ENCODE data around the gene PPAT.

DNA sequence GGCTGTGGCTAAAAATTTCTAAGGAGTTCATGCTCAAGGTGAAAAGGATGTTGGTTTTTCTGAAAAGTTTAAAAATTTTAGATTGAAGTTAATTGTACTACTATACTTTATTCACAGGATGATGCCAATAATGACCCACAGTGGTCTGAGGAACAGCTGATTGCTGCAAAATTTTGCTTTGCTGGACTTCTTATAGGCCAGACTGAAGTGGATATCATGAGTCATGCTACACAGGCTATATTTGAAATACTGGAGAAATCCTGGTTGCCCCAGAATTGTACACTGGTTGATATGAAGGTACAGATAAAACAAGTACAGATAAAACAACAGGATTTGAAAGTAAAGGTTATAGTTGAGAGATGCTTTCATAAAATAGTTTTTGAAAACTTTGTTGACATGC is 12.9 kb upstream of the PPAT start:
- TF ChIP-seq, protein P1, sequence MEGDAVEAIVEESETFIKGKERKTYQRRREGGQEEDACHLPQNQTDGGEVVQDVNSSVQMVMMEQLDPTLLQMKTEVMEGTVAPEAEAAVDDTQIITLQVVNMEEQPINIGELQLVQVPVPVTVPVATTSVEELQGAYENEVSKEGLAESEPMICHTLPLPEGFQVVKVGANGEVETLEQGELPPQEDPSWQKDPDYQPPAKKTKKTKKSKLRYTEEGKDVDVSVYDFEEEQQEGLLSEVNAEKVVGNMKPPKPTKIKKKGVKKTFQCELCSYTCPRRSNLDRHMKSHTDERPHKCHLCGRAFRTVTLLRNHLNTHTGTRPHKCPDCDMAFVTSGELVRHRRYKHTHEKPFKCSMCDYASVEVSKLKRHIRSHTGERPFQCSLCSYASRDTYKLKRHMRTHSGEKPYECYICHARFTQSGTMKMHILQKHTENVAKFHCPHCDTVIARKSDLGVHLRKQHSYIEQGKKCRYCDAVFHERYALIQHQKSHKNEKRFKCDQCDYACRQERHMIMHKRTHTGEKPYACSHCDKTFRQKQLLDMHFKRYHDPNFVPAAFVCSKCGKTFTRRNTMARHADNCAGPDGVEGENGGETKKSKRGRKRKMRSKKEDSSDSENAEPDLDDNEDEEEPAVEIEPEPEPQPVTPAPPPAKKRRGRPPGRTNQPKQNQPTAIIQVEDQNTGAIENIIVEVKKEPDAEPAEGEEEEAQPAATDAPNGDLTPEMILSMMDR (IDR thresholded peaks at IDR 0.05) = no peak
- no peak for TF ChIP-seq POLR2A (IDR thresholded peaks at IDR 0.05)
